ENCODE data around the gene GEMIN2.
"Not testable (repeated sequence)": the region's sequence is repeated elsewhere in the genome, so short reads cannot be mapped to it uniquely, and the experiment has no call there.

Gene GEMIN2

GRCh38 chr14:39179042-39179441 is 64.9 kb downstream of the GEMIN2 start:
- DNase-seq: no peak

DNA sequence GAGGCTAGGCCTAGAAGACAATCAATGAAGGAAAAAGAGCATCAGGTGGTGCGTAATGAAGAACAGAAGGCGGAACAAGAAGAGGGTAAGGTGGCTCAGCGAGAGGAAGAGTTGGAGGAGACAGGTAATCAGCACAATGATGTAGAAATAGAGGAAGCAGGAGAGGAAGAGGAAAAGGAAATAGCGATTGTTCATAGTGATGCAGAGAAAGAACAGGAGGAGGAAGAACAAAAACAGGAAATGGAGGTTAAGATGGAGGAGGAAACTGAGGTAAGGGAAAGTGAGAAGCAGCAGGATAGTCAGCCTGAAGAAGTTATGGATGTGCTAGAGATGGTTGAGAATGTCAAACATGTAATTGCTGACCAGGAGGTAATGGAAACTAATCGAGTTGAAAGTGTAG is 66.4 kb downstream of the GEMIN2 start:
- DNase-seq: no peak

- no peak for DNase-seq
Observed at GRCh38 chr14:39181026-39181692, 67.0 kb downstream of the GEMIN2 start.

GRCh38 chr14:39181693-39182047 is 67.5 kb downstream of the GEMIN2 start:
- no peak for DNase-seq

DNA sequence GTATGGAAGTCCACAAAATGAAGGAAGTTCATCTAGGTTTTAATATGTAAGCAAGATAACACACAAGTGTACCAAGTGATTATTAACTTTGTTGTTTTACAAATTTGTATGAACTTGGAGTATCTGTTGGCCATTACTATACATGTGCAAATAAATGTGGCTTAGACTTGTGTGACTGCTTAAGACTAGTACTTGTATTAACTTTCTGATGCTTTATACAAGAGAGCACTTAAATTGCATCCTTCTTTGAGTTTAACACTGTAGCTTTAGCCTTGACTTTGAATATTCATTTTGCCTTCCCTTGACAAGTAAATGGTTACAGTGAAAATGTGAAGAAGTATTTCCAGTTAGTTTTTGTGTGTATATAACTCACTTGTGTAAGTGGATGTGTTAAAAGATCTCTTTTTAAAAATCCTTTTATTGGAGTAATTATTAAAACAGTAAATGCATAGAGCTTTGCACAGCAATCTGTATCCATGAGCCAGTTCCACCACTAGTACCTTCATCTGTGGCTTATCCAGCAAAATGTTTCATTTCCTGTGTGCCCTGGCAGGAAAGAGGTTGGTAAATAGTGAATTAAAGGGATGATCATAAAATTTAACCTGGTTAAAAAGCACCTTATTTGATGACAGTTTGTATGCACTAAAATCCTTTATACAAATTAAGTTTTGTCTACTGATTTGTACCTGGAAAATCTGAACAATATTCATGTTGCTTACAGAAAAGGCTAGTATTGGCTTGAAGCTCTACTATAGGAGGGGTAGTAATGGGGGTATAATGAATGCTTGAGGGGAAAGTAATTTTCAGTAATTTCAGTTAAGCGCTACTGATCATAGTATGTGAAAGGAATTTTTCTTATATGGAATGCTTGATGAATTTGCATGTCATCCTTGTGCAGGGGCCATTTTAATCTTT is 68.9 kb downstream of the GEMIN2 start:
- DNase-seq: no peak

GRCh38 chr14:39183685-39184003 is 69.5 kb downstream of the GEMIN2 start:
- DNase-seq: not testable (repeated sequence)

DNA sequence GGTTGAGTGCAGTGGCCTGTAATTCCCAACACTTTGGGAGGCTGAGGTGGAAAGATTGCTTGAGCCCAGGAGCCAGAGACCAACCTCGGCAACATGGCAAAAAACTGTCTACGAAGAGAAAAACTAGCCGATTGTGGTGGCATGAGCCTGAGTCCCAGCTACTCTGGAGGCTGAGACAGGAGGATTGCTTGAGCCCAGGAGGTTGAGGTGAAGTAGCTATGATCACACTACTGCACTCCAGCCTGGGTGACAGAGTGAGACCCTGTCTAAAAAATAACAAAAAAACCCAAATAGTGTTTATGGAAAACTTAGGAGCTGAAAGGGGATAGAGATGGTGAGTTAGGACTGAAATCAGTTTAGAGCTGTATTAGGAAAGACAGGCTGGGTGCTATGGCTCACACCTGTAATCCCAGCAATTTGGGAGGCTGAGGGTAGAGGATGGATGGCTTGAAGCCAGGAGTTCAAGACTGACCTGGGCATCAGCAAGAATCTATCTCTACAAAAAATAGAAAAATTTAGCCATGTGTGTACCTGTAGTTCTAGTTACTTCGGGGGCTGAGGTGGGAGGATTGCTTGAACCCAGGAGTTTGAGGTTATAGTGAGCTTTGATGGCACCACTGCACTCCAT is 70.6 kb downstream of the GEMIN2 start:
- DNase-seq: no peak

DNA sequence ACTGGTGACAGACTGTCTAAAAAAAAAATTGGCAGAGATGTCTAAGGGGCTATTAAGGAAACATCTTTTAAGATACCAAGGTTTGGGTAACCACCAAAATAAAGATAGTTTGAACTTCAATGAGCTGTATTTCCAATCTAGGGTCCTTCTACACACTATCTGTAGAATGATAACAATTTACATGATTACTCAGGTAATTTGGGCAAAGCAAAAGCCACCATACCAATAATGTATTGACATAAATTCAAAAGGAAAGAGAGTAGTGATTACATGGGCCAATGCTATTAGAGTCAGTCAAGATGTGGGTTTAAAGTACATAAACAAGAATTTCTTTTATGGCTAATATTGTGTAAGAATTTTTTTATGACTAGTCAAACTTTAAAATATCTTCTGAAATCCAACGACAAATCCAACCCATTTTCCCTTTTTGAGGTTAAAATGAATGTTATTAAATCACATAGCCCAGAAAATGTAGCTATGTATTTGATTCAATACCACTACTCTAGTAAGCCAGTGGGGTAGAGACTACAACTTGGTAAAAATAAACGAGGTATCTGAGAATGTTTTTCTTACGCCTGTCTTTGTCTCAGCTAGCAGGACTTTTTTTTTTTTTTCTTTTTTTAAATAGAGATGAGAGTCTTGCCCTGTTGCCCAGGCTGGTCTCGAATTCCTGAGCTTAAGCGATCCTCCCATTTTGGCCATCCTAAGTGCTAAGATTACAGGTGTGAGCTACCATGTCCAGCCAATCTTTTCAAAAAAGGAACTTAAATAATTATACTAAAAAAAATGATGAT is 71.3 kb downstream of the GEMIN2 start:
- DNase-seq: no peak
